SKM-1 treated with dmso at 0.1 percent for 144 hours (cell line): Measurements from ENCODE around the gene NOS1AP.

Source experiments
- DNase-seq: peaks from one replicate; lab custom pipeline; 2025; ENCODE audit not compliant: unreplicated experiment; lab: John Stamatoyannopoulos, UW

The NOS1AP gene

GRCh38 chr1:162088281-162088969, 18.9 kb downstream of the NOS1AP start:
- no peak for DNase-seq

- no peak for DNase-seq
Measured at GRCh38 chr1:162089748-162090147, 20.3 kb downstream of the NOS1AP start.

DNA sequence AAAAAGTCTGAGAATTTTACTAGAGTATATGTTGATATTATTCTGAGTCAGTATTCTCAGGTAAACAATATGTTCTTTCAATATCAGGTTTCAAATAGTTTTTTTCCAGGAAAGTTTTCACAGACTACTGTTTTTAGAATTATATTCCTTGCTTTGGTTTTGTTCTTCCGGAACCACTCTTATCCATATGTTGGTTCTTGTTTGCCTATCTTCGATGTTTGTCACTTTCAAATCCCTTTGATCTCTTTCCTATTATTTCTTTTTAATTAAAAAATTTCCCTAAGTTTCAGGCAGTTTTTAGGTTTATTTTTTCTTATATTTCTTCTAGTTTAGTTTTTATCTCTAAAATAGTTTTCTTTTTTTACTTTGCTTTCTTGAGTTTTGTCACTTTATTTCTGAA, 20.9 kb downstream of the NOS1AP start:
- DNase-seq: no peak

GRCh38 chr1:162091681-162092524, 22.4 kb downstream of the NOS1AP start:
- no peak for DNase-seq

GRCh38 chr1:162093095-162093494, 23.6 kb downstream of the NOS1AP start:
- no peak for DNase-seq

- DNase-seq: no peak
Measured at GRCh38 chr1:162094271-162094670, 24.8 kb downstream of the NOS1AP start.

- no peak for DNase-seq
Measured at GRCh38 chr1:162094723-162095122, 25.2 kb downstream of the NOS1AP start.

DNA sequence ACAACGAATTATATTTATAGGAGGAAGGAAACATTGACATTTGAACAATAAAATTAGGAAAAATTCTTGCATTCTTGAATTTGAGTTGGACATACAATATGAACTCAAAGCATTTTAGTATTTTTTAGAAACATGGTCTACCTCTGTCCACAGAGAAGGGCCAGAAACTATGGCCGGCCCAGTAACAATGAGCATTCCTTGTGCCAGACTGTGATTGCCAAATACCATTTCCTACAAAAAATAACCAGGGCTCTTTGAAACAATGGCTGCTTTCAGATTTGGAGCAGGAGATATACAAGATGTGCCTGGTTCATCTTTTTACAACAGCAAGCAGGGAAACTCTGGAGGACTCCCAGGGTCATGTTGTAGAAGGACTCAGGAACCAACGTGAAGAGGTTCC, 38.4 kb downstream of the NOS1AP start:
- no peak for DNase-seq

DNA sequence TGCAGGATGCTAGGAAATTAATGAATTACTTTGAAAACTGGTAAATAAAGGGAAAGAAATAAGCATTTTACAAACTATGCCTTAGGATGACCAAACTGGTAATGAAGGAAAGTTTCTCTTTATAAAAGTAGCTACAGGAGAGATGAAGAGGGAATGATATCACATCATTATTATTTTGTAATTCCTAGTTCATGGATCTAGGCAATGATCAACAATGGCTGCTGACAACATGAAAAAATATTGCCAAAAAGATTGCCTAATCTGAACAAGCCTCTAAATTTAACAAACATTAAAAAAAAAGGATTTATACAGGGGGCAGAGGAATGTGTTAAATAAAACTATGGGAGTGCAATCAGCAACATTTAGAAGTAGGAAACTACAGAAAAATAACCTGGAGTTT, 38.9 kb downstream of the NOS1AP start:
- no peak for DNase-seq

GRCh38 chr1:162110910-162111309, 41.4 kb downstream of the NOS1AP start:
- DNase-seq: no peak

DNA sequence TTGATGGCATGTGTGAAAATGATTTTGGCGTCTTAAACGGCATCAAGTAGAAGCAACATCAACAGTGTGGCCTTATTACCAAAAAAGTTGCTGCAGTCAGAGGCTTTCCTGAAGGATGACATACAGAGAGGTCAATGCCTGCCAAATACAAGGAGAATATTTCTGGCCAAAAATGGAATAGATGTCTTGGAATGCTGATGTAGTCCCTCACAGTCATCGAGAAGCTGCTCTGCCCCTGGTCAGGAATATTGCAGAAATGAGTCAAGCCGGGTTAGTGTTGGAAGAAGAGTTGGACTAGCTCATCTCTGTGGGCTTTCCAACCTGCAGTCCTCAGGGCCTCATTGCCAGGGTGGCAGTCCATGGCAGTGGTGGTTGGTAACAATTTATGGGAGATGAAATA, 42.1 kb downstream of the NOS1AP start:
- no peak for DNase-seq

DNA sequence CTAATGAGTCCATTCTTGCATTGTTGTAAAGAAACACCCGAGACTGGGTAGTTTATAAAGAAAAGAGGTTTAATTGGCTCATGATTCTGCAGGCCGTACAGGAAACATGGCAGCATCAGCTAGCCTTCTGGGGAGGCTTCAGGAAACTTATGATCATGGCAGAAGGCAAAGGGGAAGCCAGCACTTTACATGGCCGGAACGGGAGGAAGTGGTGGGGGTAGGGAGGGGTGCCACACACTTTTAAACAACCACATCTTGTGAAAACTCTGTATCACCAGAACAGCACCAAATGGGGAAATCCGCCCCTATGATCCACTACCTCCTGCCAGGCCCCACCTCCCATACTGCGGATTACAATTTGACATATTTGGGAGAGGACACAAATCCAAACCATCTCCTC, 43.9 kb downstream of the NOS1AP start:
- no peak for DNase-seq

DNA sequence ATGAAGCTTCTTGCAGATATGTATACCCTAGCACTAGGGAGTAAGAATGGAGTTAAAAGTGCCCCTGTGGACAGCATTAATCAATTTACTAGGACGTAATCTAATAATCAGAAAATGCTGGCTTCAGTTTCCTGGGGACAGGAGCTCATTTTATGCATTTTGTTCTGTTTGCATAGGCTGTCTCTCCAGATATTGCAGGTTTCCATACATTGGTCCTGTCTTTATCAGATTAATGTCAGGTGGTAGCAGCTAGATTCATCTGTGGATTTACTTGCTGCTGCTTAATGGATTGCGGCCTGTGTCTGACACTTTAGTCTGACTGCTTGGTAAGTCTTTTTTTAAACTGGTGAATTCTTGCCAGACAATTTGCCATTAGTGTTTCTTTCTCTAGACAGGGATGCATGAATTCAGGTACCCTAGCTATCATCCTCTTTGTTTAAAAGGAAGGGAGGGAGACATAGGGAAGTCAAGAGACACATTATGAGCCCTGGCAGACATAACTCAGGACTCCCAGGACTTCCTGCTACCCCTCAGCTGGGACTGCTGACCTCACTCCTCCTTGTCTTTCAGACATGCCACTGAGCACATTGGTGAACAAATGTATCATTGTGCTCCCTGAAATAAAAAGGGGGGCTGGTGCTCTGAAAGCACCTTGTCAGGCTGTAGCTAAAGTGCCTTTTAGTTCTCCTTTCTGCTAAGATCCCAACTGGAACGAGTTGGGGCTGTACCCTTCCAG, 47.7 kb downstream of the NOS1AP start:
- no peak for DNase-seq

DNA sequence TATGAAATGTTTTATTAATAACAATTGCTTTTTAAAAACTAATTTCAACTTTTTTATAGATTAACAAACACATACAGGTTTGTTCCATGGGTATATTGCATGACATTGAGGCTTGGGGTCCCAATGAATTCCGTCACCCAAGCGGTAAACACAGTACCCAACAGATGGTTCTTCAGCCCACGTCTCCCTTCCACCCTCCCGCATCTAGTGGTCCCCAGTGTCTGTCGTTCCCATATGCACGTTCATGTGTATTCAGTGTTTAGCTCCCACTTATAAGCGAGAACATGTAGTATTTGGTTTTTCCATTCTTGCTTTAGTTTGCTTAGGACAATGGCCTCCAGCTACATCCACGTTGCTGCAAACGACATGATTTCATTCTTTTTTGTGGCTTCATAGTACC, 48.6 kb downstream of the NOS1AP start:
- no peak for DNase-seq

DNA sequence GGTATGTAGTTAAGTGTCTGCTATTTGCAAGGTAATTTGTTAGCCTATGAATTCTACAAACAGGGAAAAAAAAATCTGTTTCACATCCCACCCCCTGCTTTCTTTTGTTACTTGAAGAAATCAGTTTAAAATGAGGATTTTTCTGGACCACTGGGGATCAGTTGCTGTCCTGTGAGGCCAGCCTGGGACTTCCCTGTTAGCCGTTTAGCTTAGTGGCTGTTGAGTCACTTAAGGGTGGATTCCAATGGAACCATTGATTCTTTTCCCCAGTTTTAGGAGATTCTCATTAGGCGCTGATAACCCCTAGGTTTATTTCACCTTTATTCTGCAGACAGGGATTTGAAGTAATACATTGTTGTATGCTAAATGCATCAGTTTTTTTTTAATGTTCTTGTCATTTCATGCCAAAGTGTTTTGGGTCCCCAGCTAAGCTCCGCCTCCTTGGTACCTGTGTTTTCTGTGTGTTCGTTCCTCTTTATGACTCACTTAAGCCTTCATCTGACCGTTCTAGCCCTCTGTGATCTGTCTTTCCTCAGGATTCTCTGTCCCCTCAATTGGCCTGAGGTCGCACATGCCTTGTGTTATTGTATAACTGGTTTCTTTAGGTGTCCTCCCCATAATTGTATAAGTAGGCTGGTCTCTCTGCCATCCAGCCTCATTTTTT, 59.3 kb downstream of the NOS1AP start:
- DNase-seq: no peak

GRCh38 chr1:162130308-162130707, 60.8 kb downstream of the NOS1AP start:
- DNase-seq: no peak

DNA sequence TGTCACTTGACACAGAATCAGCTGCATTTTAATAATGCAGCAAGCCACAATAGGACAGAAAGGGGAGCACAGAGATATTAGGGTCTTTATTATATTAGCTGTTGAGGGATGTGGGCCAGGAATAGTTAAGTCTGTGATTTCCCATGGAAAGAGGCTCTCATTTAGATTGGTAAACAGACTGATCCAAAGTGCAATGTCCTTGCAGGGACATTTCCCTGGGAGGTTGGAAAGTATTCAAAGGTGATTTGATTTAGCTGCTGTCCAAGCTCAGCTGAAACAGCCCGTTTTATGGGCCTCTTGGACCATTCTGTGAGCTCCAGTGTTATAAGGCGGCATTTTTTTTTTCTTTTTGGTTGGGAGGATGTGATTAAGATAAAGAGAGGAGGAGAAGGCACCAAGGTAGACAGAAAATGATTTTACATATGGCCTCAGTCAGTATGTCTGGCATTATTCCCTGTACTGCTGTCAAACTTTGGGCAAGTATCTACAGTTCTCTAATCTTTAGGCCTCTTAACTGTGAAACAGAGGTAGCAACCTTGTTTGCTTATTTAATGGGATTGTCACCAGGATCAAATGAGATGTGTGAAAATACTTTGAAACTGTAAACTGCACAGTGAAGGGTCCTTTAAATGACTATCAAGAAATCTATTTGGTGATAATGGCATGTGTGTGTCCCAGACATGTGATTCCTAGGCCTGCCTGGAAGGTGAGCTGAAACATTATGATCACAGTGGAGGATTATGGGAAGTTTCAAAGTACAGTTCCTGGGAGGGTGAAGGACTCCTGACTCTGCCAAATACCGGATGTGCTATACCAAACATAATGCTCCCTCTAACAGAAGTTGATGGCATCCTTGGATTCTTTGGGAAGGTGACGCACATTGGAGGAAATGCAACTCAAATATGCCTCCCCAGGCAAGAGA, 62.2 kb downstream of the NOS1AP start:
- no peak for DNase-seq

DNA sequence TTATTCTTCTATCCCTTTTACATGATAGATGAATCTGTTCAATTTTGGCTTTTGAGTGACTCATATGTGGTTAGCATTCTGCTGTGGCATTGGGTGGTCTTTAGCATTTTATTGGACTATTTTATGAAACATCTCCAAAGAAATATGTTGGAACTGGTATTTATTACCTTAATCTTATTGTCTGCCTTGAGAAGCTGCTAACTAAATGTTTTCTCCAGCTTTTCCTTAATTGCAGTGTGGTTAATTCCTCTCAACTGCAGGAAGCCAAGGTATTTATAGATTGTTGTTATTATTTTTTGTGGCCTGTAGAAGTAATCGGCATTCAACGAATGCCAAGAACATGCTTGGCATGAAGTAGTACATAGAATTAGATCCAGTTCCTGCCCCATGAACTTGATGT, 64.1 kb downstream of the NOS1AP start:
- DNase-seq: no peak

GRCh38 chr1:162134646-162135045, 65.2 kb downstream of the NOS1AP start:
- no peak for DNase-seq

DNA sequence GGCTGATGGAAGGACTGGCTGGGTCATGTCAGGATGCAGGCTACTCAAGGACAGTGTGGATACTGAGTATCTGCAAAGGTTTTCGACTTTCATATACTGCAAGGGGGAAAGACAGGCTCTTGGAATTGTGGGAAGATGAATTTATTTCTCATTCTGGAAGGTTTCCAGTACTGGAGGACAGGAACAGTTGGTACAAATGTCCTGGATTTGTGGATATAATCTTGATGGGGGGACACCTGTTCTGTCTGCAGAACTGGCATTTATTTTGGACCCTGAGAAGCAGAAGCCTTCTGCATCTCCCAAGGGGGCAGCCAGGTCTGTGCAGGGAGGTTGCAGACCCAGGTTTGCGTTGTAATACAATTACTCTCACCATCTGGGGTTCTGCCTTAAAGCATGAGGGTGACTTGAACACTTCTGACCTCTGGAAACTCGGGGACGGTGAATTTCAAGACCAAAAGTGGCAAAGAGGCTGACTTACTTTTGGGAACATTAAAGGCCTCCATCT, 65.8 kb downstream of the NOS1AP start:
- no peak for DNase-seq
